PC-9 (cell line): ENCODE data around the gene SHC2.

Source experiments
- CTCF ChIP-seq: fragments of 200-600 bp; sonication (generic); conservative IDR thresholded peaks from 2 replicates; pipeline ENCODE4 v1.6.1; 2017; ENCODE audit warnings: mixed run types, antibody characterized with exemption, mild to moderate bottlenecking, moderate library complexity
- EZH2 ChIP-seq: fragments of 200-600 bp; sonication (generic); IDR thresholded peaks from 2 replicates; pipeline ENCODE4 v1.8.0; 2017; ENCODE audit warnings: antibody characterized with exemption, low read depth

- no peak for TF ChIP-seq CTCF
- TF ChIP-seq EZH2, result no peak
These were observed 65.4 kb downstream of the SHC2 start for GRCh38 chr19:395467-395866.
